ENCODE measurements around the gene ZNF236. TPM values are rescaled to one million over a fixed set of nuclear protein-coding genes. Genes with fewer than 3 reads are reported as not detected.

ZNF236 gene
- total and polyA plus RNA-seq, 10 of the 15 experiments (the other 5 are each of a cell fraction or from before 2014, with no cell fraction given): 1.0 to 14.4 (median 5.9) TPM

DNA sequence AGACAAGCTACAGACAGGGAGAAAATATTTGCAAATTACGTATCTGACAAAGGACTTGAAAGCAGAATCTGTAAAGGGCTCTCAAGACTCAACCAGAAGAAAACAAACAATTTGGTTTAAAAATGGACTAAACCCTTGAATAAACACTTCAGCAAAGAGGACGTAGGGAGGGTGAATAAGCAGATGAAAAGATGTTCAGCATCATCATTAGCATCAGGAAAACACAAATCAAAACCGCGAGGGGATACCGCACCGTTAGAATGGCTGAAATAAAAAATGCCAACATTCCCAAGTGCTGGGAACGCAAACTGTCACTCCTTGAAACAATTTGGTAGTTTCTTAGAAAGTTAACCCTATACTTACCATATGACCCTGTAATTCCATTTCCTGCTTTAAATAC lies 173.5 kb downstream of the ZNF236 start:
- ChIA-PET RAD21 (ENCODE audit: unreplicated experiment) (interaction anchor here (1.2 kb wide), 1 partner anchor 33 kb away, joined by 3 read pairs; no protein-coding TSS in a partner anchor), CTCF (interaction anchor here (1.1 to 4.4 kb wide), 5 partner anchors 12 to 217 kb away, joined by 3 to 39 read pairs (median 10); no protein-coding TSS in a partner anchor), SMC1A (ENCODE audit: uncharacterized antibody, unreplicated experiment) (interaction anchor here (1.4 kb wide), 1 partner anchor 202 kb away, joined by 3 read pairs; no protein-coding TSS in a partner anchor), POLR2A (interaction anchor here (0.6 kb wide), 1 partner anchor 87 kb away, joined by 3 read pairs; no protein-coding TSS in a partner anchor)
- ATAC-seq (no peak), DNase-seq (ENCODE audit: low read depth, low spot score) (no peak), FAIRE-seq (no peak)
- intact Hi-C loops (cut with micrococcal nuclease; ENCODE audit: unreplicated experiment): no loop called here
- no peak overlapping the region for H3K27ac ChIP-seq (ENCODE audit: control insufficient read depth, insufficient read depth)
- BruUV-seq (replicated peaks): no TSS peak
- TF ChIP-seq MYB (IDR thresholded peaks at IDR 0.05; ENCODE audit: borderline replicate concordance, low read depth, low read length): no peak
- TF ChIP-seq CHD1 (IDR thresholded peaks at IDR 0.05; ENCODE audit: low read depth, low read length): no peak
- TF ChIP-seq CEBPB (IDR thresholded peaks at IDR 0.05; ENCODE audit: borderline replicate concordance in 1 of 2, low read depth in 2 of 2, low read length in 2 of 2): no peak
- H3K9me3 ChIP-seq (replicated peaks; ENCODE audit: control insufficient read depth, insufficient read depth, low read length): no peaks in the 10 kb centered on the region
- no peak overlapping the region for H3K4me3 ChIP-seq
- H3K4me2 ChIP-seq (ENCODE audit: control insufficient read depth, insufficient read depth): no peak overlapping the region
- peaks cover under 1% of the 10 kb centered on the region; the same call in 1 of the 2 replicates for H3K4me1 ChIP-seq (ENCODE audit: control insufficient read depth, insufficient read depth, low read length)
- WGBS (ENCODE audit: insufficient coverage, insufficient replicate concordance, low lambda C conversion rate, missing lambda C conversion rate): 81% methylated on average over 7 of the region's 7 CpGs
- in situ Hi-C loops (cut with MboI): no loop called here
- H3K79me2 ChIP-seq (ENCODE audit: control insufficient read depth, insufficient read depth, low read length): no peaks in the 10 kb centered on the region
- no peak overlapping the region for H3K9ac ChIP-seq (ENCODE audit: control insufficient read depth, insufficient read depth, low read length)
- H2AFZ ChIP-seq (ENCODE audit: control insufficient read depth, low read depth, low read length): no peak overlapping the region
- H4K20me1 ChIP-seq (ENCODE audit: control insufficient read depth, insufficient read depth): no peaks in the 10 kb centered on the region
- H3K27me3 ChIP-seq (replicated peaks in 1 of 2; ENCODE audit: control insufficient read depth in 2 of 2, insufficient read depth in 2 of 2, low read length in 1 of 2): no peaks in the 10 kb centered on the region
- H3K36me3 ChIP-seq (ENCODE audit: control insufficient read depth in 2 of 2, insufficient read depth in 2 of 2, low read length in 1 of 2): no peaks in the 10 kb centered on the region

DNA sequence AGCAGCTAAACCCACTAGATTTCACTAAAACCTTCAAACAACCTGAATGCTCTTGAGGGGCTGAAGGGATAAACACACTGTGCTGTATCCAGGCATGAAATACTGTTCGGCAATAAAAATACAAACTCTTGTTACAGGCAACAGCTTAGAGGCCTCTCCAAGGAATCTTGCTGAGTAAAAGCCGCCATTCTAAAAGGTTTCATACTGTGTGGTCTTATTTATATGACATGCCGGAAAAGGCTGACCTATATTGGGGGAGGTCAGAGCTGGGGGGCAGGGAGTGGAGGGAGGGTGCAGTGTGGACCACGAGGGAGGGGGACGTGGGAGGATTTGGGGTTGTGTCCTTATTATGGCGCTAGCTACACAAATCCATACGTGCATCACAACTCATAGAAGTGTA lies 174.1 kb downstream of the ZNF236 start:
- no TSS peak for BruUV-seq (replicated peaks)
- Histone ChIP-seq H3K27ac (ENCODE audit: control insufficient read depth, insufficient read depth) (no peak overlapping the region), H3K27me3 (replicated peaks in 1 of 2; ENCODE audit: control insufficient read depth in 2 of 2, insufficient read depth in 2 of 2, low read length in 1 of 2) (no peaks in the 10 kb centered on the region), H3K36me3 (ENCODE audit: control insufficient read depth in 2 of 2, insufficient read depth in 2 of 2, low read length in 1 of 2) (no peaks in the 10 kb centered on the region), H3K79me2 (ENCODE audit: control insufficient read depth, insufficient read depth, low read length) (no peaks in the 10 kb centered on the region), H3K4me1 (ENCODE audit: control insufficient read depth, insufficient read depth, low read length) (no peaks in the 10 kb centered on the region), H3K9ac (ENCODE audit: control insufficient read depth, insufficient read depth, low read length) (no peak overlapping the region), H3K4me3 (no peak overlapping the region), H2AFZ (ENCODE audit: control insufficient read depth, low read depth, low read length) (no peak overlapping the region), H3K9me3 (replicated peaks; ENCODE audit: control insufficient read depth, insufficient read depth, low read length) (no peaks in the 10 kb centered on the region), H3K4me2 (ENCODE audit: control insufficient read depth, insufficient read depth) (no peak overlapping the region), H4K20me1 (ENCODE audit: control insufficient read depth, insufficient read depth) (no peaks in the 10 kb centered on the region)
- in situ Hi-C loops (cut with MboI) (no loop called here), intact Hi-C loops (cut with micrococcal nuclease; ENCODE audit: unreplicated experiment) (no loop called here)
- ChIA-PET SMC1A (ENCODE audit: uncharacterized antibody, unreplicated experiment) (interaction anchor here (1.0 to 1.8 kb wide), 4 partner anchors 15 to 216 kb away, joined by 3 to 10 read pairs (median 3); no protein-coding TSS in a partner anchor), CTCF (interaction anchor here (0.9 to 4.4 kb wide), 7 partner anchors 10 to 216 kb away, joined by 3 to 39 read pairs (median 8); no protein-coding TSS in a partner anchor), POLR2A (interaction anchor here (0.6 kb wide), 1 partner anchor 87 kb away, joined by 3 read pairs; no protein-coding TSS in a partner anchor), RAD21 (ENCODE audit: unreplicated experiment) (interaction anchor here (1.2 kb wide), 1 partner anchor 34 kb away, joined by 3 read pairs; no protein-coding TSS in a partner anchor)
- no peak for FAIRE-seq
- no peak for DNase-seq (ENCODE audit: low read depth, low spot score)
- ATAC-seq: no peak
- WGBS (ENCODE audit: insufficient coverage, insufficient replicate concordance, low lambda C conversion rate, missing lambda C conversion rate): 82% methylated on average over 7 of the region's 7 CpGs
- TF ChIP-seq STAT3 (IDR thresholded peaks at IDR 0.05; ENCODE audit: low read depth, low read length) (no peak), BMI1 (IDR thresholded peaks at IDR 0.05; ENCODE audit: borderline replicate concordance) (no peak), POLR2A (IDR thresholded peaks at IDR 0.05; ENCODE audit: low read depth, low read length) (no peak), CBX5 (IDR thresholded peaks at IDR 0.05; ENCODE audit: low read depth) (no peak), SREBF2 (IDR thresholded peaks at IDR 0.05; ENCODE audit: low read length) (no peak), STAT1 (conservative IDR thresholded peaks at IDR 0.05) (no peak), SREBF1 (IDR thresholded peaks at IDR 0.05; ENCODE audit: low read length) (no peak), SIN3A (IDR thresholded peaks at IDR 0.05; ENCODE audit: low read depth, low read length) (no peak), GABPA (IDR thresholded peaks at IDR 0.05; ENCODE audit: low read depth) (no peak), ZNF384 (IDR thresholded peaks at IDR 0.05; ENCODE audit: borderline replicate concordance, low read depth, low read length) (no peak)
- TF ChIP-seq, protein P1, sequence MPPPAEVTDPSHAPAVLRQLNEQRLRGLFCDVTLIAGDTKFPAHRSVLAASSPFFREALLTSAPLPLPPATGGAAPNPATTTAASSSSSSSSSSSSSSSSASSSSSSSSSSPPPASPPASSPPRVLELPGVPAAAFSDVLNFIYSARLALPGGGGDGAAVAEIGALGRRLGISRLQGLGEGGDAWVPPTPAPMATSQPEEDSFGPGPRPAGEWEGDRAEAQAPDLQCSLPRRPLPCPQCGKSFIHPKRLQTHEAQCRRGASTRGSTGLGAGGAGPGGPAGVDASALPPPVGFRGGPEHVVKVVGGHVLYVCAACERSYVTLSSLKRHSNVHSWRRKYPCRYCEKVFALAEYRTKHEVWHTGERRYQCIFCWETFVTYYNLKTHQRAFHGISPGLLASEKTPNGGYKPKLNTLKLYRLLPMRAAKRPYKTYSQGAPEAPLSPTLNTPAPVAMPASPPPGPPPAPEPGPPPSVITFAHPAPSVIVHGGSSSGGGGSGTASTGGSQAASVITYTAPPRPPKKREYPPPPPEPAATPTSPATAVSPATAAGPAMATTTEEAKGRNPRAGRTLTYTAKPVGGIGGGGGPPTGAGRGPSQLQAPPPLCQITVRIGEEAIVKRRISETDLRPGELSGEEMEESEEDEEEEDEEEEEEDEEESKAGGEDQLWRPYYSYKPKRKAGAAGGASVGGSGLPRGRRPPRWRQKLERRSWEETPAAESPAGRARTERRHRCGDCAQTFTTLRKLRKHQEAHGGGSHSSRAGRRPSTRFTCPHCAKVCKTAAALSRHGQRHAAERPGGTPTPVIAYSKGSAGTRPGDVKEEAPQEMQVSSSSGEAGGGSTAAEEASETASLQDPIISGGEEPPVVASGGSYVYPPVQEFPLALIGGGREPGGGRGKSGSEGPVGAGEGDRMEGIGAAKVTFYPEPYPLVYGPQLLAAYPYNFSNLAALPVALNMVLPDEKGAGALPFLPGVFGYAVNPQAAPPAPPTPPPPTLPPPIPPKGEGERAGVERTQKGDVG (CRISPR knock-in tag; IDR thresholded peaks at IDR 0.05): no peak
- TF ChIP-seq, protein P2, sequence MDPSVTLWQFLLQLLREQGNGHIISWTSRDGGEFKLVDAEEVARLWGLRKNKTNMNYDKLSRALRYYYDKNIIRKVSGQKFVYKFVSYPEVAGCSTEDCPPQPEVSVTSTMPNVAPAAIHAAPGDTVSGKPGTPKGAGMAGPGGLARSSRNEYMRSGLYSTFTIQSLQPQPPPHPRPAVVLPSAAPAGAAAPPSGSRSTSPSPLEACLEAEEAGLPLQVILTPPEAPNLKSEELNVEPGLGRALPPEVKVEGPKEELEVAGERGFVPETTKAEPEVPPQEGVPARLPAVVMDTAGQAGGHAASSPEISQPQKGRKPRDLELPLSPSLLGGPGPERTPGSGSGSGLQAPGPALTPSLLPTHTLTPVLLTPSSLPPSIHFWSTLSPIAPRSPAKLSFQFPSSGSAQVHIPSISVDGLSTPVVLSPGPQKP (IDR thresholded peaks at IDR 0.05; ENCODE audit: low read depth, low read length): no peak
